ENCODE data around the gene GAS2L2. TPM values are rescaled to one million over a fixed set of nuclear protein-coding genes. Genes with fewer than 3 reads are reported as not detected.

Gene GAS2L2
- total RNA-seq, 1 experiment from 2014 or later = not detected

GRCh38 chr17:35747540-35748017, 5.5 kb downstream of the GAS2L2 start:
- DNase-seq (ENCODE audit: low read depth) = peak; percentile 53

DNA sequence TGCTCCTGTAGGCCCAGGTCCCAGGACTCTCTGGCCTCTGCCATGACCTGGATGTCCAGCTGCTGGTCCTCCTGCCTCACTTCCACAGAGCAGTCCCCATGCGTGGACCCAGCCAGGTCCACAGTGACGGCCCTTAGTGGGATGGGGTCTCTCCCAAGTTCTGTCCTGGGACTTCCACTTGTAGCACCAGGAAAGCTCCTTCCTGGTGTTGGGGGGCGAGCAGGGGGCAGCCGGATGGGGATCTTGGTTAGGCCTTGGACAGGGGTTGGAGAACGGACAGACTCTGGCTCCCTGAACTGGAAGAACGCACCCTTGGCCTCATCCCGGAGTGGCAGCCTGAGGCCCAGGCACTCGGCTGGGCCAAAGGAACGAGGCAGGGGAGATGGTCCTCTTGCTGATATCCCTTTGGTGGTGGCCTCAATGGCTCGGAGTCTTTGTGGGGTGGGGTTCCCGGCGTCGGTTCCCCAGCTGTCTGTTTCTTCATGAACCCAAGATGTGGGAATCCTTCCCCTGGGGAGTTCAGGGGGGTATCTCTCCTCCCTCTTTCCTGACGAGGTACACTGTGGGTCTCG, 7.2 kb downstream of the GAS2L2 start:
- DNase-seq (ENCODE audit: low read depth) = no peak

DNA sequence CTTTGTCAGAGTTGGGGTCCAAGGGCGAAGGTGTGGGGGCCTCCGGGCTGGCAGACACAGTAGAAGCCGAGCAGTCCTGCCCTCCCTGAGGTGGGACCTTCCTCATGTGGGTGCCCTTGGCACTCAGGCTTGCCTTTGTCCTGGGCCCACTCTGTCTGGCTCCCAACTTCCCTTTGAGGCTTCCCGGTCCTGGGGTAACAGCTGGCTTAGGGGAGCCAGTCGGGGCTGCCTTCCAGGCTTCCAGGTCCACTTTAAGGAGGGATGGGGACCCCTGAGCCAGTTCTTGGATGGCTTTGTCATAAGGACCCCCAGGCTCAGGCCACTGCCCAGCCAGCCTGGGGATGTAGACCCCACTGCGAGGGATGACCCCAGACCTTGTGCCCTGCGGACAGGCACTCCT, 7.8 kb downstream of the GAS2L2 start:
- DNase-seq (ENCODE audit: low read depth) = no peak

DNA sequence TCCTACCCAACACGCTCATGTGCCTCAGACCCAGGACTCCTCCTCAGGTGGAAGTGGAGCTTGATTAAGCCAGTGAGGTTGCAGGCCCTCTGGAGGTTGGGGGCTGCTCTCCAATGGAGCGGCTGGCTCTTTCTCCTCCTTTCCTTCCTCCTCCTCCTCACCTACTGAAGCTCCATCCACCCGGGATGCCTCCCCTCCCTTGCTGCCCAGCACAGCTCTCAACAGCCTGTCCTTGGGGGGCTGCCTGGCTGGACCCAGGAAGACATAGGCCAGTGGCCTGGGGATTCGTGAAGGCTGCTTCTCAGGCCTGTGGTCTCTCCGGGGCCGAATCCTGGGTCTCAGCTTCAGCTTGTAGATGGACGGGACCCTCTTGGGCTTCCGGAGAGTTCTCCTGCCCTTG, 8.2 kb downstream of the GAS2L2 start:
- DNase-seq (ENCODE audit: low read depth) = no peak

GRCh38 chr17:35743626-35744328, 9.3 kb downstream of the GAS2L2 start:
- peak; percentile 38 for DNase-seq (ENCODE audit: low read depth)

GRCh38 chr17:35742896-35743477, 10.1 kb downstream of the GAS2L2 start:
- DNase-seq (ENCODE audit: low read depth) = no peak

DNA sequence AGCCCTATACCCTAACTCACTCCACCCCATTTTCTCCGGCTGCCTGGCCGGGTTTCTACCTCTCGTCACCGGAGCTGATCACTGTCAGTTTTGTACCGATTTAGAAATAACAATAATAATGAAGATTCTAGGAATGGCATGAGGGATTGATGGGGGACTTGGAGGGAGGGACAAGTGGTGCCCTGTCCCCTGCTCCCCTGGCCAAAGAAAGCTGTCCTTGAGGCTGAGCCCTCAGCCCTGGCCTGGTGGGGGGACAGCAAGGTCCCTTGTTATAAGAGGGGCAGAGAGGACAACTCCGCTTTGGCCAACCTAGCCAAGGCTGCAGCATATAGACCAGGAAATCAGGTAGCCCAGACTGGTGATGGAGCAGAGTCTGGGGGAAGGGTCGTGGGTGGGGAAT, 10.5 kb downstream of the GAS2L2 start:
- DNase-seq (ENCODE audit: low read depth) = no peak

- no peak for DNase-seq (ENCODE audit: low read depth)
These were observed 11.8 kb downstream of the GAS2L2 start for GRCh38 chr17:35740997-35741931.

- DNase-seq (ENCODE audit: low read depth) = no peak
These were observed 12.8 kb downstream of the GAS2L2 start for GRCh38 chr17:35740216-35740615.

DNA sequence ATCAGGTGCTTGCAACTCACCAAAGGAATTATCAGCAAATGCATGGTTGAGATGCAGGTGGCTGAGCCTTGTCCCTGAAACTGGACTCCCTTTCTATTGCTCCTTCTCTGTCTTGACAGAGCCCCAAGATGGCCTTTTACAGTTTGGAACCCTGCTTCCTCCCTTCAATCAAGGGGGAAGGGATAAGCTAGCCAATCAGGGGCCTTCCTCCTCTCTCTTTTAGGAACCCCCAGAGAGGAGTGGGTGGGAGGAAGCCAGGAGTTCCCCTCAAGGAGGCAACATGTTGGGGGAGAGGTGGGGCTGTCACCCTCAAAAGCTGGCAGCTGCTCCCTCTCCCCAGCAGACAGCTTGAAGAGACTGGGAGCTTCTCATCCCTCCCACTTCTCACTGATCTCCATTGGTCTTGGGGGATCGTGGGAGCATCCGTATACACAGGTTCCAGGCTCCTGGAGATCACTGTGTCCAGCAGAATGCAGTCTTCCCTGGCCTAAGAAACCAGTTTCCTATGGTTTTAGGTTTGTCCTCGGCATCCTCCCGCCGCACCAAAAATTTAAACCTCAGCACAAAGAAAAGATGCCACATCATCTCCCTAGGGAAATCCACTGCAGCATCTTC, 14.4 kb downstream of the GAS2L2 start:
- DNase-seq (ENCODE audit: low read depth) = no peak

- DNase-seq (ENCODE audit: low read depth) = no peak
These were observed 16.8 kb downstream of the GAS2L2 start for GRCh38 chr17:35736236-35736635.

- DNase-seq (ENCODE audit: low read depth) = no peak
These were observed 17.8 kb downstream of the GAS2L2 start for GRCh38 chr17:35735036-35735805.

GRCh38 chr17:35734396-35734795, 18.6 kb downstream of the GAS2L2 start:
- DNase-seq (ENCODE audit: low read depth) = no peak

GRCh38 chr17:35733366-35733765, 19.7 kb downstream of the GAS2L2 start:
- DNase-seq (ENCODE audit: low read depth) = no peak

GRCh38 chr17:35732806-35733136, 20.3 kb downstream of the GAS2L2 start:
- no peak for DNase-seq (ENCODE audit: low read depth)

GRCh38 chr17:35731917-35732805, 20.9 kb downstream of the GAS2L2 start:
- DNase-seq (ENCODE audit: low read depth) = no peak

GRCh38 chr17:35731239-35731916, 21.7 kb downstream of the GAS2L2 start, which contains the start of gene RASL10B:
TSS of gene RASL10B (plus strand) at chr17:35731639. CDS start at chr17:35735185, 3,546 bp downstream.
- peak; percentile 19 for DNase-seq (ENCODE audit: low read depth)

DNA sequence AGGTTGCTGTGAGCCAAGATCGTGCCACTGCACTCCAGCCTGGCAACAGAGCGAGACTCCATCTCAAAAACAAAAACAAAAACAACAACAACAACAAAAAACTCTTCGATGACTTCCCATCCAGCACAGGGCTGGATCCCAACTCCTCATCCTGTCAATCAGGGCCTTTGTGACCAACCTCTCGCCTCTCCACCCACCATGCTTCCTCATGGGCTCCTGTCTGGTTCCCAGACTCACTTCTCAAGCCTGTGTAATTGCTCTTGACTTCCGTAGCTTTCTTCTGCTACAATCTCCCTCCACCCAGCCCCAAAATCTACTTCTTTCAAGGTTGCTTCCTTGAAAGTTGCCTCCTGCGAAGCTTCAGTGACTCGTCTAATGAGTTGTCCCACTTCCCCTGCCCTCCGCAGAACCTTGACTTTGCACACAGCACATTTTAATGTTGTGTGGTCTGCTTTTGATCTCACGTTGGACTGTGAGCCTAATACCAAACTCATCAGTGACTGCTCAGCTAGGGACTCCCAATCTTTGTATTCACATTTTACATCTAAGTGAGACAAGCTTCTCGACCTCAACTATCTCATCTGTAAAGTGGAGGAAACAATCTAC, 22.5 kb downstream of the GAS2L2 start:
- no peak for DNase-seq (ENCODE audit: low read depth)

- DNase-seq (ENCODE audit: low read depth) = no peak
These were observed 23.6 kb downstream of the GAS2L2 start for GRCh38 chr17:35729405-35729833.
